Measurements from ENCODE around the gene GALNTL6. TPM values are rescaled to one million over a fixed set of nuclear protein-coding genes. Genes with fewer than 3 reads are reported as not detected.

The GALNTL6 gene
- total RNA-seq, 1 donor from 2014 or later: 0.61 TPM

DNA sequence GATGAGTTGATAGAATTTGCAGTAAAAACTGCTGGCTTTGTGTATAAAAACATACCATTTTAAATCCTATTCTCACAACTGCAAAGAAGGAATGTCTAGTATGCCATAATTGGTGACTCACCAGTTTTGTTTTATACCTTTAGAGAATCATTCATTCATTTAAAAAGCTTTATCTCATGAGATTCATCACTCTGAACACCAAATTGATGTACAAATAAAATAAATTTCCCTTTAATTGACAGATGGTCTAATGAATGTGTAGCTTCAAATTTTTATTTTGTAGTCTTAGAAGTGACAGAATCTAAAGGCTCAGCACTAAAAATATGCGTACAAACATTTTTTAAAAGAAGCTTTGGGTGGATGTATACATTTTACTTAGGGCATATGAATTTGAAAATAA lies 492.5 kb downstream of the GALNTL6 start:
- H3K27me3 ChIP-seq (ENCODE audit: insufficient read depth, low read length): no peaks in the 10 kb centered on the region
- no peaks in the 10 kb centered on the region for H3K4me1 ChIP-seq (ENCODE audit: insufficient read depth, low read length)
- no peaks in the 10 kb centered on the region for H3K9me3 ChIP-seq (ENCODE audit: insufficient read depth, low read depth, low read length)
- H2AFZ ChIP-seq (ENCODE audit: low read depth, low read length): no peak overlapping the region
- FAIRE-seq (no peak), DNase-seq (ENCODE audit: low read depth) (no peak)
- Mint-ChIP-seq H3K9me3 (ENCODE audit: unreplicated experiment) (peaks cover 3% of the 10 kb centered on the region), H3K27ac (ENCODE audit: unreplicated experiment) (no peak overlapping the region), H3K27me3 (ENCODE audit: low read depth, unreplicated experiment) (no peaks in the 10 kb centered on the region), H3K4me1 (ENCODE audit: low read depth, unreplicated experiment) (no peaks in the 10 kb centered on the region), H3K4me3 (ENCODE audit: unreplicated experiment) (no peak overlapping the region), H3K36me3 (ENCODE audit: low read depth, unreplicated experiment) (no peaks in the 10 kb centered on the region)
- no peak overlapping the region for H3K9ac ChIP-seq (ENCODE audit: low read length)
- H4K20me1 ChIP-seq (ENCODE audit: insufficient read depth, low read length): no peaks in the 10 kb centered on the region
- H3K4me2 ChIP-seq (ENCODE audit: low read length): no peak overlapping the region
- TF ChIP-seq, protein P1, sequence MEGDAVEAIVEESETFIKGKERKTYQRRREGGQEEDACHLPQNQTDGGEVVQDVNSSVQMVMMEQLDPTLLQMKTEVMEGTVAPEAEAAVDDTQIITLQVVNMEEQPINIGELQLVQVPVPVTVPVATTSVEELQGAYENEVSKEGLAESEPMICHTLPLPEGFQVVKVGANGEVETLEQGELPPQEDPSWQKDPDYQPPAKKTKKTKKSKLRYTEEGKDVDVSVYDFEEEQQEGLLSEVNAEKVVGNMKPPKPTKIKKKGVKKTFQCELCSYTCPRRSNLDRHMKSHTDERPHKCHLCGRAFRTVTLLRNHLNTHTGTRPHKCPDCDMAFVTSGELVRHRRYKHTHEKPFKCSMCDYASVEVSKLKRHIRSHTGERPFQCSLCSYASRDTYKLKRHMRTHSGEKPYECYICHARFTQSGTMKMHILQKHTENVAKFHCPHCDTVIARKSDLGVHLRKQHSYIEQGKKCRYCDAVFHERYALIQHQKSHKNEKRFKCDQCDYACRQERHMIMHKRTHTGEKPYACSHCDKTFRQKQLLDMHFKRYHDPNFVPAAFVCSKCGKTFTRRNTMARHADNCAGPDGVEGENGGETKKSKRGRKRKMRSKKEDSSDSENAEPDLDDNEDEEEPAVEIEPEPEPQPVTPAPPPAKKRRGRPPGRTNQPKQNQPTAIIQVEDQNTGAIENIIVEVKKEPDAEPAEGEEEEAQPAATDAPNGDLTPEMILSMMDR (IDR thresholded peaks at IDR 0.05; ENCODE audit: insufficient read depth, low read depth, low read length): no peak
- no peak for TF ChIP-seq EZH2 (IDR thresholded peaks at IDR 0.05; ENCODE audit: insufficient read depth, low read length)
- no peak overlapping the region for H3K4me3 ChIP-seq (ENCODE audit: insufficient read depth, low read depth, low read length)
- H3K36me3 ChIP-seq (ENCODE audit: insufficient read depth, low read length): no peaks in the 10 kb centered on the region
- H3K27ac ChIP-seq (ENCODE audit: low read depth, low read length): no peak overlapping the region
- no peaks in the 10 kb centered on the region for H3K79me2 ChIP-seq (ENCODE audit: insufficient read depth, low read length)

DNA sequence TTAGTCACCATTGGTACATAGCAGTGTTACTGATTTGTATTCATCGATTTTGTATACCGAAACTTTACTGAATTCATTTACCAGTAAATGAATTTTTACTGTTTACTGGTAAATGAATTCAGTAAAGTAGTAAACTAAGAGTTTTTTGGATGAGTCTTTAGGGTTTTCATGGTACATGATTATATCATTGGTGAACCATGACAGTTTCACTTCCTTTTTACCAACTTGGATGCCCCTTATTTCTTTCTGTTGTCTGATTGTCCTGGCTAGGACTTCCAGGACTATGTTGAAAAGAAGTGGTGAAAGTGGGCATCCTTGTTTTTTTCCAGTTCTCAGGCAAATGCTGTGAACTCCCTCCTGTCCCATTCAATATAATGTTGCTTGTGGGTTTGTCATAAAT lies 494.9 kb downstream of the GALNTL6 start:
- no peaks in the 10 kb centered on the region for H3K4me1 Mint-ChIP-seq (ENCODE audit: low read depth, unreplicated experiment)
- H3K4me3 ChIP-seq (ENCODE audit: insufficient read depth, low read depth, low read length): no peak overlapping the region
- no peak overlapping the region for H2AFZ ChIP-seq (ENCODE audit: low read depth, low read length)
- no peak for FAIRE-seq
- H3K27ac ChIP-seq (ENCODE audit: low read depth, low read length): no peak overlapping the region
- H3K27me3 ChIP-seq (ENCODE audit: insufficient read depth, low read length): no peaks in the 10 kb centered on the region
- no peaks in the 10 kb centered on the region for H4K20me1 ChIP-seq (ENCODE audit: insufficient read depth, low read length)
- H3K9me3 Mint-ChIP-seq (ENCODE audit: unreplicated experiment): no peaks in the 10 kb centered on the region
- H3K79me2 ChIP-seq (ENCODE audit: insufficient read depth, low read length): no peaks in the 10 kb centered on the region
- no peaks in the 10 kb centered on the region for H3K36me3 Mint-ChIP-seq (ENCODE audit: low read depth, unreplicated experiment)
- no peak overlapping the region for H3K27ac Mint-ChIP-seq (ENCODE audit: unreplicated experiment)
- H3K4me2 ChIP-seq (ENCODE audit: low read length): no peak overlapping the region
- no peaks in the 10 kb centered on the region for H3K9me3 ChIP-seq (ENCODE audit: insufficient read depth, low read depth, low read length)
- H3K36me3 ChIP-seq (ENCODE audit: insufficient read depth, low read length): no peaks in the 10 kb centered on the region
- no peak for DNase-seq (ENCODE audit: low read depth)
- no peak for TF ChIP-seq EZH2 (IDR thresholded peaks at IDR 0.05; ENCODE audit: insufficient read depth, low read length)
- TF ChIP-seq, protein P1 (IDR thresholded peaks at IDR 0.05; ENCODE audit: insufficient read depth, low read depth, low read length): no peak
- no peak overlapping the region for H3K4me3 Mint-ChIP-seq (ENCODE audit: unreplicated experiment)
- H3K9ac ChIP-seq (ENCODE audit: low read length): no peak overlapping the region
- H3K27me3 Mint-ChIP-seq (ENCODE audit: low read depth, unreplicated experiment): no peaks in the 10 kb centered on the region
- no peaks in the 10 kb centered on the region for H3K4me1 ChIP-seq (ENCODE audit: insufficient read depth, low read length)

DNA sequence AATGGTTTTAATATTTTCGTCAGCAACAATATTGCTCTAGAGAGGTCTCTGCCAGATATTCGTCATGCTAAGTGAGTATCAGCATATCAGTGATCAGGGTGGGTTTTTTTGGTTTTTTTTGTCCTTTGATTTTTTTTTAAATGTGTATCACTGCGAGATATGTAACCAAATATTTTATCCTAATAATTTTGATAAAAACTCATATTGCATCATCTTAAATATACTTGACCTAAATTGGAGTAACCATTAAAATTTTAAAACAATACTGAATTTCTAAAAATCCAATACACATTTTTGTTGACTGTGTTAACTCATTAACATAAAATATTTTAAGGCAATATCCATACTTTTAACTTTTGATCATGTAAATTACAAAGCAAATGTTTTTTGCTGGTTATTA lies 498.5 kb downstream of the GALNTL6 start:
- Histone ChIP-seq H3K9ac (ENCODE audit: low read length) (no peak overlapping the region), H3K4me1 (ENCODE audit: insufficient read depth, low read length) (no peaks in the 10 kb centered on the region), H3K27me3 (ENCODE audit: insufficient read depth, low read length) (no peaks in the 10 kb centered on the region), H2AFZ (ENCODE audit: low read depth, low read length) (no peak overlapping the region), H3K9me3 (ENCODE audit: insufficient read depth, low read depth, low read length) (no peaks in the 10 kb centered on the region), H3K36me3 (ENCODE audit: insufficient read depth, low read length) (no peaks in the 10 kb centered on the region), H3K4me3 (ENCODE audit: insufficient read depth, low read depth, low read length) (no peak overlapping the region), H3K27ac (ENCODE audit: low read depth, low read length) (no peak overlapping the region), H3K4me2 (ENCODE audit: low read length) (no peak overlapping the region), H3K79me2 (ENCODE audit: insufficient read depth, low read length) (no peaks in the 10 kb centered on the region), H4K20me1 (ENCODE audit: insufficient read depth, low read length) (no peaks in the 10 kb centered on the region)
- DNase-seq (ENCODE audit: low read depth) (no peak), FAIRE-seq (no peak)
- no peaks in the 10 kb centered on the region for H3K36me3 Mint-ChIP-seq (ENCODE audit: low read depth, unreplicated experiment)
- no peaks in the 10 kb centered on the region for H3K27me3 Mint-ChIP-seq (ENCODE audit: low read depth, unreplicated experiment)
- H3K9me3 Mint-ChIP-seq (ENCODE audit: unreplicated experiment): no peaks in the 10 kb centered on the region
- H3K27ac Mint-ChIP-seq (ENCODE audit: unreplicated experiment): no peak overlapping the region
- H3K4me1 Mint-ChIP-seq (ENCODE audit: low read depth, unreplicated experiment): no peaks in the 10 kb centered on the region
- TF ChIP-seq, protein P1 (IDR thresholded peaks at IDR 0.05; ENCODE audit: insufficient read depth, low read depth, low read length): no peak
- TF ChIP-seq EZH2 (IDR thresholded peaks at IDR 0.05; ENCODE audit: insufficient read depth, low read length): no peak
- H3K4me3 Mint-ChIP-seq (ENCODE audit: unreplicated experiment): no peak overlapping the region
